Measurements from ENCODE around the gene SBK2.

The SBK2 gene

GRCh38 chr19:55493645-55494171 is 43.2 kb downstream of the SBK2 start:
- Histone ChIP-seq H4K20me1 (no peaks in the 10 kb centered on the region), H3K9ac (no peak overlapping the region), H3K4me2 (no peak overlapping the region), H3K4me3 (no peak overlapping the region), H3K27ac (no peak overlapping the region), H3K9me3 (no peaks in the 10 kb centered on the region), H3K36me3 (no peaks in the 10 kb centered on the region), H3K4me1 (peaks cover 28% of the 10 kb centered on the region), H3K27me3 (no peaks in the 10 kb centered on the region)
- TF ChIP-seq Cebpa-rat (IDR thresholded peaks at IDR 0.05) = no peak

GRCh38 chr19:55493052-55493644 is 43.8 kb downstream of the SBK2 start:
- Histone ChIP-seq H3K4me1 (peaks cover 33% of the 10 kb centered on the region), H3K9me3 (no peaks in the 10 kb centered on the region), H3K27me3 (no peaks in the 10 kb centered on the region), H3K4me3 (no peak overlapping the region), H3K9ac (no peak overlapping the region), H3K4me2 (no peak overlapping the region), H4K20me1 (no peaks in the 10 kb centered on the region), H3K27ac (no peak overlapping the region), H3K36me3 (no peaks in the 10 kb centered on the region)
- TF ChIP-seq Cebpa-rat (IDR thresholded peaks at IDR 0.05) = no peak

- H3K4me3 ChIP-seq = no peak overlapping the region
- H3K36me3 ChIP-seq = no peaks in the 10 kb centered on the region
- peaks cover 39% of the 10 kb centered on the region for H3K4me1 ChIP-seq
- no peak overlapping the region for H3K4me2 ChIP-seq
- H3K27ac ChIP-seq = no peak overlapping the region
- no peaks in the 10 kb centered on the region for H3K9me3 ChIP-seq
- TF ChIP-seq Cebpa-rat (IDR thresholded peaks at IDR 0.05) = no peak
- H4K20me1 ChIP-seq = no peaks in the 10 kb centered on the region
- H3K27me3 ChIP-seq = no peaks in the 10 kb centered on the region
- H3K9ac ChIP-seq = no peak overlapping the region
Measured at GRCh38 chr19:55492362-55492944, 44.5 kb downstream of the SBK2 start.

- no peaks in the 10 kb centered on the region for H3K27me3 ChIP-seq
- no peaks in the 10 kb centered on the region for H3K9me3 ChIP-seq
- no peaks in the 10 kb centered on the region; the same call in 1 of the 2 replicates for H4K20me1 ChIP-seq
- H3K4me3 ChIP-seq = no peak overlapping the region
- H3K36me3 ChIP-seq = no peaks in the 10 kb centered on the region
- no peak for TF ChIP-seq Cebpa-rat (IDR thresholded peaks at IDR 0.05)
- H3K27ac ChIP-seq = no peak overlapping the region
- no peak overlapping the region for H3K4me2 ChIP-seq
- H3K4me1 ChIP-seq = peaks cover 46% of the 10 kb centered on the region
- no peak overlapping the region for H3K9ac ChIP-seq
Measured at GRCh38 chr19:55491546-55492360, 45.2 kb downstream of the SBK2 start.

GRCh38 chr19:55490478-55491432 is 46.2 kb downstream of the SBK2 start:
- 0 out of 2 replicates have a peak overlapping the region, but pooled peaks have one; percentile 57 for H3K4me2 ChIP-seq
- H3K4me3 ChIP-seq = no peak overlapping the region
- H3K4me1 ChIP-seq = peaks cover 56% of the 10 kb centered on the region
- no peaks in the 10 kb centered on the region for H3K36me3 ChIP-seq
- H3K9me3 ChIP-seq = no peaks in the 10 kb centered on the region
- no peak overlapping the region for H3K27ac ChIP-seq
- no peak overlapping the region for H3K9ac ChIP-seq
- no peaks in the 10 kb centered on the region for H3K27me3 ChIP-seq
- TF ChIP-seq Cebpa-rat (IDR thresholded peaks at IDR 0.05) = no peak
- H4K20me1 ChIP-seq = no peaks in the 10 kb centered on the region; the same call in 1 of the 2 replicates

GRCh38 chr19:55489711-55490477 is 47.0 kb downstream of the SBK2 start:
- peak overlapping the region; percentile 30; the same call in 1 of the 2 replicates for H3K27ac ChIP-seq
- H3K36me3 ChIP-seq = no peaks in the 10 kb centered on the region
- H3K9me3 ChIP-seq = no peaks in the 10 kb centered on the region
- no peak overlapping the region for H3K4me3 ChIP-seq
- no peaks in the 10 kb centered on the region for H3K27me3 ChIP-seq
- TF ChIP-seq Cebpa-rat (IDR thresholded peaks at IDR 0.05) = no peak
- peak overlapping the region; percentile 57 for H3K4me2 ChIP-seq
- H3K4me1 ChIP-seq = peaks cover 61% of the 10 kb centered on the region
- 0 out of 2 replicates have a peak overlapping the region, but pooled peaks have one; percentile 45 for H3K9ac ChIP-seq
- H4K20me1 ChIP-seq = no peaks in the 10 kb centered on the region; the same call in 1 of the 2 replicates

- Histone ChIP-seq H3K9me3 (no peaks in the 10 kb centered on the region), H3K27ac (peak overlapping the region; percentile 30; the same call in 1 of the 2 replicates), H3K36me3 (no peaks in the 10 kb centered on the region), H3K27me3 (no peaks in the 10 kb centered on the region), H4K20me1 (no peaks in the 10 kb centered on the region; the same call in 1 of the 2 replicates), H3K9ac (0 out of 2 replicates have a peak overlapping the region, but pooled peaks have one; percentile 45), H3K4me1 (peaks cover 67% of the 10 kb centered on the region), H3K4me2 (peak overlapping the region; percentile 62), H3K4me3 (no peak overlapping the region)
- TF ChIP-seq Cebpa-rat (IDR thresholded peaks at IDR 0.05) = no peak
Measured at GRCh38 chr19:55488986-55489710, 47.8 kb downstream of the SBK2 start.
